Panc1 (cell line): ENCODE data around the gene STAT4. TPM values are rescaled to one million over a fixed set of nuclear protein-coding genes. Genes with fewer than 3 reads are reported as not detected.

ENCODE experiments used
- ATAC-seq: fragments of 200-7000 bp; cut with Tn5 transposase; 2 replicates; pipeline ENCODE4 v1.9.1; 2020; ENCODE audit warnings: mild to moderate bottlenecking, moderate library complexity
- BruUV-seq: library from RNA; stranded (reverse); fragments of 400-500 nt; replicated peaks from 2 replicates; lab custom pipeline; 2021; lab: Mats Ljungman, UMichigan
- CTCF ChIA-PET: fragments of 300-600 bp; sonication (Branson Sonifier 250); formaldehyde crosslinking; loops from one replicate; lab custom pipeline; 2022; ENCODE audit warnings: antibody characterized with exemption; lab: Charles Lee
- POLR2A ChIA-PET: fragments of 300-600 bp; sonication (Branson Sonifier 250); formaldehyde crosslinking; loops from one replicate; lab custom pipeline; 2022; ENCODE audit warnings: antibody characterized with exemption; lab: Charles Lee
- DNase-seq: peaks from one replicate; pipeline ENCODE4 v3.0.0-alpha.2; 2010; ENCODE audit warnings: low read depth, low spot score
- H3K27ac ChIP-seq: 2 replicates; pipeline ENCODE4 v1.5.1; 2011; ENCODE audit warnings: mild to moderate bottlenecking, low read length, inconsistent platforms
- H3K27me3 ChIP-seq: fragments of 200-500 bp; sonication (Bioruptor generic); 2 replicates; pipeline ENCODE4 v1.6.0; 2014; ENCODE audit warnings: low read length, inconsistent platforms; ENCODE audit not compliant: control insufficient read depth, insufficient read depth
- H3K36me3 ChIP-seq: fragments of 200-500 bp; sonication (Bioruptor generic); 2 replicates; pipeline ENCODE4 v1.5.1; 2014; ENCODE audit warnings: inconsistent platforms, mild to moderate bottlenecking, low read length, moderate library complexity; ENCODE audit not compliant: control insufficient read depth, insufficient read depth
- H3K4me1 ChIP-seq: 2 replicates; pipeline ENCODE4 v1.5.1; 2011; ENCODE audit warnings: inconsistent platforms, mild to moderate bottlenecking, low read length, moderate library complexity; ENCODE audit not compliant: control insufficient read depth, insufficient read depth
- H3K4me3 ChIP-seq, 2 experiments: 2 replicates each; pipeline ENCODE4 v1.5.1; 2011 to 2012; ENCODE audit warnings: low read depth in 2 of 2, low read length in 2 of 2, mild to moderate bottlenecking in 2 of 2, inconsistent platforms in 1 of 2, moderate library complexity in 1 of 2
- H3K9me3 ChIP-seq: fragments of 200-500 bp; sonication (Bioruptor generic); 2 replicates; pipeline ENCODE4 v1.5.1; 2014; ENCODE audit warnings: low read depth, mild to moderate bottlenecking, inconsistent platforms, low read length, moderate library complexity; ENCODE audit not compliant: control insufficient read depth, insufficient read depth
- CTCF ChIP-seq: fragments of 450-650 bp; IDR thresholded peaks from 2 replicates; pipeline ENCODE4 v1.5.1; 2017; ENCODE audit warnings: mild to moderate bottlenecking
- POLR2AphosphoS5 ChIP-seq: IDR thresholded peaks from 2 replicates; pipeline ENCODE4 v1.6.1; 2012; ENCODE audit warnings: mild to moderate bottlenecking, low read depth, low read length, moderate library complexity
- REST ChIP-seq, 2 experiments: IDR thresholded peaks; 2 replicates each; pipeline ENCODE4 v1.6.1; 2011 to 2012; ENCODE audit warnings: low read depth in 2 of 2, control low read depth in 1 of 2, low read length in 1 of 2, mild to moderate bottlenecking in 1 of 2, moderate library complexity in 1 of 2; ENCODE audit not compliant: insufficient read depth in 1 of 2
- SIN3A ChIP-seq: IDR thresholded peaks from 2 replicates; pipeline ENCODE4 v1.6.1; 2012; ENCODE audit warnings: low read depth, mild to moderate bottlenecking, low read length, moderate library complexity, borderline replicate concordance; ENCODE audit not compliant: insufficient read depth
- TCF7L2 ChIP-seq: IDR thresholded peaks from 2 replicates; pipeline ENCODE4 v1.6.1; 2011; ENCODE audit warnings: mild to moderate bottlenecking, low read depth, low read length, inconsistent platforms
- in situ Hi-C: cut with HindIII; loops from 2 replicates; pipeline ENCODE4 v1.10.0; 2016; ENCODE audit warnings: low sequenced_read_pairs, low pct_unique_long_range_greater_than_20kb
- intact Hi-C: fragments of 100-400 bp; cut with micrococcal nuclease; formaldehyde crosslinking; loops from one replicate; pipeline ENCODE4 v1.10.0; 2022; ENCODE audit not compliant: unreplicated experiment
- total RNA-seq: library from RNA; stranded (reverse); gene quantifications from one replicate; pipeline ENCODE4 v1.2.1, GENCODE V29; 2021; ENCODE audit not compliant: unreplicated experiment

STAT4 gene
- total RNA-seq, 1 experiment from 2014 or later, result 0.05 TPM

GRCh38 chr2:191189112-191189635 lies 38.4 kb upstream of the STAT4 start:
- Histone ChIP-seq H3K27ac (no peak overlapping the region), H3K36me3 (no peaks in the 10 kb centered on the region), H3K9me3 (no peaks in the 10 kb centered on the region), H3K27me3 (no peaks in the 10 kb centered on the region), H3K4me1 (no peaks in the 10 kb centered on the region), H3K4me3 (peak overlapping the region in 1 of 2 experiments; percentile 12; a peak in 1 of 4 replicates)
- ChIA-PET POLR2A (no interaction called here), CTCF (no interaction called here)
- no peak for TF ChIP-seq CTCF
- no peak for TF ChIP-seq SIN3A
- no peak for TF ChIP-seq POLR2AphosphoS5
- no peak for TF ChIP-seq TCF7L2
- TF ChIP-seq REST (IDR thresholded peaks at IDR 0.05; ENCODE audit: insufficient read depth in 1 of 2, low read depth in 2 of 2, low read length in 1 of 2), result no peak
- intact Hi-C loops, result no loop called here
- in situ Hi-C loops, result no loop called here
- ATAC-seq, result no peak
- no peak for DNase-seq
- BruUV-seq, result no TSS peak

GRCh38 chr2:191188550-191189093 lies 37.8 kb upstream of the STAT4 start:
- Histone ChIP-seq H3K27ac (no peak overlapping the region), H3K9me3 (no peaks in the 10 kb centered on the region), H3K4me3 (no peak overlapping the region), H3K27me3 (no peaks in the 10 kb centered on the region), H3K36me3 (no peaks in the 10 kb centered on the region), H3K4me1 (no peaks in the 10 kb centered on the region)
- DNase-seq, result no peak
- intact Hi-C loops, result no loop called here
- POLR2A ChIA-PET, result no interaction called here
- in situ Hi-C loops, result no loop called here
- ATAC-seq, result no peak
- no TSS peak for BruUV-seq
- TF ChIP-seq REST (IDR thresholded peaks at IDR 0.05; ENCODE audit: insufficient read depth in 1 of 2, low read depth in 2 of 2, low read length in 1 of 2) (no peak), CTCF (no peak), TCF7L2 (no peak), POLR2AphosphoS5 (no peak), SIN3A (no peak)
- CTCF ChIA-PET, result no interaction called here
